ENCODE results near the gene YTHDF2.
"Not testable (repeated sequence)": the region's sequence is repeated elsewhere in the genome, so short reads cannot be mapped to it uniquely, and the experiment has no call there.

The YTHDF2 gene

GRCh38 chr1:28736450-28737306, at the start of gene YTHDF2:
TSS of gene YTHDF2 (plus strand) at chr1:28736940. CDS start at chr1:28737121, 181 bp downstream.
- peak; percentile 31 to 98 (median 92) for DNase-seq

- DNase-seq: not testable (repeated sequence)
Observed at GRCh38 chr1:28691627-28692026, 45.1 kb upstream of the YTHDF2 start.

DNA sequence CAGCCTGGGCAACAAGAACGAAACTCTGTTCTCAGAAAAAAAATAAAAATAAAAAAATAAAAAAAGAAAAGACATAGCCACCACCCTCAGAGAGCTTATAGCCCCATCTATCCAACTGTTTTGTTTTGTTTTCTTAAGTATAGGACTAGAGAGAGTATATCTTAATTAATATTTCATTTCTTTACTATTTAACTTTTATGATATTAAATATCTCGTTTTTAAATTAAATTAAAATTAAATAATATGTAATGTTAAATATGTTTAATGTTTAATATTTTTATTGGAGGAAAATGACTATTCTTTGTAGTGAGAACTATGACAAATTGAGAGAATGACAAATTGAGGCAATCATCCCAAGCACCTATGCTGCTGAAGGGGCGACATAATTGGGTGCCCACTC, 33.1 kb upstream of the YTHDF2 start:
- no peak for DNase-seq

DNA sequence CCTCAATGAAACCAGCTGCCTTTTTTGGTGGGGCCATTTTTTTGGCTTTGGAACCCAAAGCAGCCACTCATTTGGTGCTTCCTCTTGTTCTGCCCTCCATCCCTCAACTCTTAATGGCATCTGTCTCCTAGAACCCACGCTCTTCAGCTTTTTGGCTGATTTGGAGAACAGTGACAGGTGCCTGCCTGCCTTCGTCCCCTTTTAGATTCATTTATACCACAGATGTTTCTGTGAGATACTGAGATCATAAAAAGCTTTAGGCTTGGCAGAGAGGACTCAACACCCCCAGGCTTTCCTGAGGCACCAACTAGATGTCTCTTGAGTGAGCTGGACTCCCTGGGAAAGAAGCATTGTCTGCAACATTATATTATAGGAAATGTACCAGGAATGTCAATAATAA, 20.4 kb upstream of the YTHDF2 start:
- DNase-seq: no peak

DNA sequence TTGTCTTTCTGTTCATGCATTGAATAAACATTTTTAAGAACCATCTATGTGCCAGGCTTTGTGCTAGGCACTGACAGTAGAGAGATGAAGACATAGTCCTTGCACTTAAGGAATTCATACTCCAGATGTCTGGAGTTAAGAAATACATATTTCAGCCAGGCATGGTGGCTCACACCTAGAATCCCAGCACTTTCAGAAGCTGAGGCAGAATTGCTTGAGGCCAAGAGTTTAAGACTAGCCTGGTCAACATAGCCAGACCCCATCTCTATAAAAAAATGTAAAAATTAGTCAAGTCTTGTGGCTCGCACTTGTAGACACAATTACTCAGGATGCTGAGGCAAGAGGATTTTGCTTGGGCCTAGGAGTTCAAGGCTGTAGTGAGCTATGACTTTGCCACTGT, 18.6 kb upstream of the YTHDF2 start:
- no peak for DNase-seq

DNA sequence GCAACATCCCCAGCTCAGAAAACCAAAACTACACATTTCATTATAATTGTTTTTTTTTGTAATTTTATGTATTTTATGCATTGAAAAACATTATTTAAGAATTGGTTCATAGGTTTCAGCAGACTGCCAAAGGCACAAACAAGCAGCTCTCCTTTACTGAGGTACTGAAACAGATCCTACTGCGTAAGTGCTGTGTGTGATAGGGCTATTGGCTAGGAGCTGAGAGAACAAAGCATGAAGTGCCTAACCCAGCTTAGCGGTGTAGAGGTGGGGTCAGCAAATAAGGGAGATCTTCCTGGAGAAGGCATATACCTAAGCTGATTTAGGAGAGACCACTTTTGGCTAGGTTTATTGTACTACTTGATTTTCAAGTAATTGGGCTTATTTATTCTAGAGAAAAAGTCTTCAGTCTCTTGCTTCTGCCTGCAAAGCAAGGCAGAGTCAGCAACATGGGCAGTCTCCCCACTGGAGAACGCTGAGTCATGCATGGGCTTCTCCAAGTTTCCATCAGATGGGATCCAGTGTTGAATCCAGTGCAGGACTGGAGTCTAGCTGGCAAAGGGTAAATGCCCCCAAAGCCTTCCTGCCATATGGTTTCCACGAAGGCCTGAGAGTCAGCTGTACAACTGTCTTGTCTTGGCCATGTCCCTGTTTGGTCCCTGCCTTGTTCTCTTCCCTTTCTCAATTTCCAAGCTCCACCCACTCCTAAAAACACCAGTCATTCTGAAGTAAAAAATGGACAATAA, 18.0 kb upstream of the YTHDF2 start:
- peak in 1 of 56 donors; percentile 9 for DNase-seq

- DNase-seq: no peak
Observed at GRCh38 chr1:28719332-28719619, 17.5 kb upstream of the YTHDF2 start.

GRCh38 chr1:28720376-28720775, 16.4 kb upstream of the YTHDF2 start:
- no peak for DNase-seq

DNA sequence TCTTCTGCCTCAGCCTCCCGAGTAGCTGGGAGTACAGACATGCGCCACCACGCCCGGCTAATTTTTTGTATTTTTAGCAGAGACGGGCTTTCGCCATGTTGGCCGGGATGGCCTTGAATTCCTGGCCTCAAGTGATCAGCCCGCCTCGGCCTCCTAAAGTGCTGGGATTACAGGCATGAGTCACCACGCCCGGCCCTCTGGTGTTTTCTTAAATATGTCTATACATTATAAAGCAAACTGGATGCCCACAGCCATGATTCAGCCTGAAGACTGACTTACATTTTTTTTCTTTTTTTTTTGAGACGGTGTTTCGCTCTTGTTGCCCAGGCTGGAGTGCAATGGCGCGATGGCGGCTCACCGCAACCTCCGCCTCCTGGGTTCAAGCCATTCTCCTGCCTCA, 14.8 kb upstream of the YTHDF2 start:
- not testable (repeated sequence) for DNase-seq

DNA sequence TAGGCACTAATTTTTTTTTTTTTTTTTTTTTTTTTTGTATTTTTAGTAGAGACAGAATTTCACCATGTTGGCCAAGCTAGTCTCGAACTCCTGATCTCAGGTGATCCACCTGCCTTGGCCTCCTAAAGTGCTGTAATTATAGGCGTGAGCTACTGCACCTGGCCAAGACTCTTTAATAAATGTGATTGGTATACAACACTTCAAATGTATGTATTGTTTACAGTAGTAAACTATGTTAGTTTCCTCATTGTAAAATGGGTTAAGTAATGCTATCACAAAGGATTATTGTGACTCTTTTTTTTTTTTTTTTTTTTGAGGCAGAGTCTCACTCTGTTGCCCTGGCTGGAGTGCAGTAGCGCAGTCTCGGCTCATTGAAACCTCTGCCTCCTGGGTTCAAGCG, 11.4 kb upstream of the YTHDF2 start:
- DNase-seq: not testable (repeated sequence)

GRCh38 chr1:28735961-28736449, 735 bp upstream of the YTHDF2 start:
- no peak for DNase-seq

GRCh38 chr1:28737307-28738132, 780 bp downstream of the YTHDF2 start:
- DNase-seq: peak in 20 of 56 donors; percentile 9 to 51 (median 28)

- DNase-seq: no peak
Observed at GRCh38 chr1:28740118-28740517, 3.4 kb downstream of the YTHDF2 start.

DNA sequence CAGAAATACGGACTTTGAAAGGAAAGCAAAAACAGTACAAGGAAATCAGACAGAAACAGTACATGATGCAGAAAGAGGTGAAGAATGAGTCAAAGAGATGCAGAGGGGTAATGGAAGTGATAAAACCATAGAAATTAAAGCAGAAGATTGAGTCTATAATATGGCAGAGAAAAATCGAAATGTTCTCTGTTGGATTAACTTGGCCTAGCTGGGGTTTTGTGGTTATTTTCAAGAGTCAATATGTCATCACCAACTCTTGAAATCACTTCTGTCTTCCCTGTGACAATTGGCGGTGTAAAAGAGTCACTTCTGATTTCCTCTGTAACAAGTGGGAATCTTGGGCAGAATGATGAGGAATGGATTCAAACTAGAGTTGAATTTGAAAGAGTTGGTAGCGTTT, 7.4 kb downstream of the YTHDF2 start:
- no peak for DNase-seq

DNA sequence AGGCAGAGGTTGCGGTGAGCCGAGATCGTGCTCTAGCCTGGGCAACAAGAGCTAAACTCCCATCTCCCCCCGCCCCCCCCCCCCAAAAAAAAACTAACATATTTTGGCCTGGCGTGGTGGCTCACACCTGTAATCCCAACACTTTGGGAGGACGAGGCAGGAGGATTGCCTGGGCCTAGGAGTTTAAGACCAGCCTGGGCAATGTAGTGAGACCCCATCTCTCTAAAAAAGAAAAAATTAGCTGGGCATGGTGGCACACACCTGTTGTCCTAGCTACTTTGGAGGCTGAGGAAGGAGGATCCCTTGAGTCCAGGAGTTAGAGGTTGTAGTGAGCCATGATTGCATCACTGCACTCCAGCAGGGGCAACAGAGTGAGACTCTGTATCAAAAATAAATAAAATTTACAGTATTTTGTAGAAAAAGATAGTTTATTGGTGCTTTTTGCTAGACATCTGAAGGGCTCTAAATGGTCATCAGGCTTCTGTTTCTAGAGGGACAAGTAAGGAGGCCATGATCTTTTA, 9.0 kb downstream of the YTHDF2 start:
- DNase-seq: no peak

DNA sequence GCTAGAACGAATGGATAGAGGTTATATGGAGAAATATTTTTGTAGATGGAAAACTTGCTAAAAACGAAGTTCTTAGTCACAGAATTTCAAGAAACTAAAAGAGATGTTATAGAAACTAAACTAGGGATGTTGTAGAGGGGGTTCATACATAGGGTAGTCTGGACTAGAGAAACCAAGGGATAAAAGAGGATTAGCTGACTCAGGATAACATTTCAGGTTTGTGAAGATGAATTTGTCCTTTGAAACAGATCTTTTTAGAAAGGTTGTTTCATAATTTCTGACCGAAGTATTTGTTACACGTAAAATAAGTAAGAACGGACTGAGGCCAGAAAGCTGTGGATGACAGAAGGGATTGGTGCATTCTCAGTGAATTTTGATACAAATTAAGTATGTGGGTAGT, 13.6 kb downstream of the YTHDF2 start:
- DNase-seq: no peak

- not testable (repeated sequence) for DNase-seq
Observed at GRCh38 chr1:28750771-28751294, 14.1 kb downstream of the YTHDF2 start.

DNA sequence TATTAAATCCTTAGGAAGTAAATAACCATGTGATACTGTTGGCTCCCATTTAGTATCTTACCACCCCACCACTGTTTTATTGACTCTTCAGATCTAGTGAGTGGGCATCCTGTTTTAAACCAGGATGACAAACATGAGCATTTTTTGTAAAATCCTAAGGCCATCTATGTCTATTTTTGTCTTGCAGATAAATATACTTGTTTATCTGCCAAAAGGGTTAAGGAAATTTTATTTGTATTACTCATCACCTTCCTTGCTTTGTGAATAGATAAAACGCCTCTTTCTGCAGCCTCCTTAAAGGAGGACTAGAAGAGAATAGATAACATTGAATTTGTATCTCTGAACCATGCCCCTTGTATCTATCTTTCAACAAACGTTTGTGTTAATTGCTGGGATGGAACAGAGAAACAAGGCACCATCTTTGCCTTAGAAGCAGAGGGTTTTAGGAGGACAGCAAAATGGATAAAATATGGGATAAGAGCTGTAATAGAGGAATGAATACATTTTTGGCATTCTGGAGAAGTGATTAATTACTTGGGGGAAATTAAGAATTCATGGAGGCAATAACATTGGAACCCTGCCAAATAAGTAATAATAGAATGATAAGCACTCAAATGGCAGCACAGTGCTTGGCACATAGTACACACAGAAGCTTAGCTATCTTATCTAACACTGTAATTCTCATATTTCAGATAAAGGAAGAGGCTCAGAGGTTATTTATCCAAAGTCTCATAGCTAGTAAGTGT, 14.7 kb downstream of the YTHDF2 start:
- no peak for DNase-seq

DNA sequence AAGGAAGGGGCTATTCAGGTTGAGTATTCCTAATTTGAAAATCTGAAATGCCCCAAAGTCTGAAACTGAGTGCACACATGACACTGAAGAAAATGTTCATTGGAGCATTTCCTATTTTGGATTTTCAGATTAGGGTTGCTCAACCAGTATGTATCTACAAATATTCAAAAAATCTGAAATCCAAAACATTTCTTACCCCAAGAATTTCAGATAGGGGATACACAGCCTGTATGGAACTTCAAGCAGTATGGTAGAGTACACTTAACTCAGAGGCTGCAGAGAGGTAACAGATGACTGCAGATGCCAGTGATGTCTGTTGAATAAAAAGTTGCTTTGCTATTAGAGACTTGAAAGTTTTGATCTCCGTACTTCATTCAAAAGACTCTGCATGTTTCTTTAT, 19.0 kb downstream of the YTHDF2 start:
- no peak for DNase-seq

- DNase-seq: peak in 11 of 56 donors; percentile 2 to 61 (median 16)
Observed at GRCh38 chr1:28756846-28757245, 20.1 kb downstream of the YTHDF2 start.
